PC-3 (cell line): ENCODE data around the gene CYP46A1.

Experiments used
- CTCF ChIP-seq: fragments of 300-600 bp; sonication (generic); conservative IDR thresholded peaks from 2 replicates; pipeline ENCODE4 v1.5.1; 2017; ENCODE audit warnings: antibody characterized with exemption, low read depth, mild to moderate bottlenecking, low read length
- EZH2 ChIP-seq: fragments of 300-600 bp; sonication (generic); IDR thresholded peaks from one replicate; pipeline ENCODE4 v1.6.1; 2017; ENCODE audit warnings: antibody characterized with exemption, mild to moderate bottlenecking, low read length; ENCODE audit not compliant: unreplicated experiment

GRCh38 chr14:99724939-99725773, 41.1 kb downstream of the CYP46A1 start:
- no peak for TF ChIP-seq CTCF
- TF ChIP-seq EZH2: no peak
